Fibroblast of the aortic adventitia (primary cell): ENCODE results near the gene SBF1. TPM values are rescaled to one million over a fixed set of nuclear protein-coding genes. Genes with fewer than 3 reads are reported as not detected.

Experiments used
- DNase-seq: peaks from one replicate; pipeline ENCODE4 v3.0.0-alpha.2; 2010; ENCODE audit warnings: low read depth
- H3K4me3 ChIP-seq: 2 replicates; pipeline ENCODE4 v1.5.1; 2011; ENCODE audit warnings: low read depth, mild to moderate bottlenecking, control low read depth, low read length, moderate library complexity
- total RNA-seq: library from RNA; depleted of rRNA; stranded (reverse); fragments of >200 nt; gene quantifications from 2 replicates; pipeline ENCODE4 v1.2.3, GENCODE V29; 2012; ENCODE audit warnings: low replicate concordance
- TF ChIP-seq, protein P1 (sequence below): IDR thresholded peaks from 2 replicates; pipeline ENCODE4 v1.5.1; 2011; ENCODE audit warnings: mild to moderate bottlenecking, low read length, control low read depth, inconsistent platforms; ENCODE audit not compliant: insufficient read depth

SBF1 gene
- total RNA-seq, 1 donor: 70.9 TPM

GRCh38 chr22:50505276-50505775 is 30.5 kb upstream of the SBF1 start:
- TF ChIP-seq, protein P1, sequence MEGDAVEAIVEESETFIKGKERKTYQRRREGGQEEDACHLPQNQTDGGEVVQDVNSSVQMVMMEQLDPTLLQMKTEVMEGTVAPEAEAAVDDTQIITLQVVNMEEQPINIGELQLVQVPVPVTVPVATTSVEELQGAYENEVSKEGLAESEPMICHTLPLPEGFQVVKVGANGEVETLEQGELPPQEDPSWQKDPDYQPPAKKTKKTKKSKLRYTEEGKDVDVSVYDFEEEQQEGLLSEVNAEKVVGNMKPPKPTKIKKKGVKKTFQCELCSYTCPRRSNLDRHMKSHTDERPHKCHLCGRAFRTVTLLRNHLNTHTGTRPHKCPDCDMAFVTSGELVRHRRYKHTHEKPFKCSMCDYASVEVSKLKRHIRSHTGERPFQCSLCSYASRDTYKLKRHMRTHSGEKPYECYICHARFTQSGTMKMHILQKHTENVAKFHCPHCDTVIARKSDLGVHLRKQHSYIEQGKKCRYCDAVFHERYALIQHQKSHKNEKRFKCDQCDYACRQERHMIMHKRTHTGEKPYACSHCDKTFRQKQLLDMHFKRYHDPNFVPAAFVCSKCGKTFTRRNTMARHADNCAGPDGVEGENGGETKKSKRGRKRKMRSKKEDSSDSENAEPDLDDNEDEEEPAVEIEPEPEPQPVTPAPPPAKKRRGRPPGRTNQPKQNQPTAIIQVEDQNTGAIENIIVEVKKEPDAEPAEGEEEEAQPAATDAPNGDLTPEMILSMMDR: no peak
- DNase-seq: no peak
- no peak overlapping the region for H3K4me3 ChIP-seq

- no peak for DNase-seq
- H3K4me3 ChIP-seq: no peak overlapping the region
- TF ChIP-seq, protein P1: no peak
Measured at GRCh38 chr22:50504369-50505211, 29.8 kb upstream of the SBF1 start.

GRCh38 chr22:50503475-50504145 is 28.8 kb upstream of the SBF1 start:
- no peak overlapping the region for H3K4me3 ChIP-seq
- DNase-seq: no peak
- TF ChIP-seq, protein P1: no peak

GRCh38 chr22:50502628-50503474 is 28.0 kb upstream of the SBF1 start:
- H3K4me3 ChIP-seq: no peak overlapping the region
- TF ChIP-seq, protein P1: no peak
- no peak for DNase-seq

DNA sequence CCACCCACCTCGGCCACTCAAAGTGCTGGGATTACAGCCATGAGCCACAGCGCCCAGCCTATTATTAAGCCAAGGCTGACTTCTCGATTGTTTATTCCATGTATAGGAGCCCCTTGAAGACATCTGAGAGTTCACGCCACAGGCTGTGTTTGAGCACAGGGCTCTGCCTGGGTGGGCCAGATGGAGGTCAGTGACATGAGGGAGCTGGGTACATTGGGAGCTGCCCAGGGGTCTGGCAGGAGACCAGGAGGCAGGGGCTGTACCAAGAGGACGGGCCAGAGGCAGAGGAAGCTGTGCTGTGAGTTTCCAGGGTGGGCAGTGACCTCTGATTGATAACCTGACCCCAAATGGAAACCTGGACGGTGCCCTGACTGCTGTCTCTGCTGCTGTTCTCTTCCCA is 27.3 kb upstream of the SBF1 start:
- DNase-seq: no peak
- TF ChIP-seq, protein P1: no peak
- no peak overlapping the region for H3K4me3 ChIP-seq

- DNase-seq: no peak
- H3K4me3 ChIP-seq: no peak overlapping the region
- TF ChIP-seq, protein P1: no peak
Measured at GRCh38 chr22:50500452-50500851, 25.6 kb upstream of the SBF1 start.
